Astrocyte of the cerebellum (primary cell): Measurements from ENCODE around the gene TMF1.
A peak's percentile ranks its signal among the peaks of the same experiment; 100 is the strongest.

Experiments
- DNase-seq: peaks from one replicate; pipeline ENCODE4 v3.0.0-alpha.2; 2011; ENCODE audit warnings: low read depth
- H3K4me3 ChIP-seq: 2 replicates; pipeline ENCODE4 v1.5.1; 2011; ENCODE audit warnings: mild to moderate bottlenecking, low read depth, low read length, moderate library complexity
- CTCF ChIP-seq: IDR thresholded peaks from 2 replicates; pipeline ENCODE4 v1.5.1; 2012; ENCODE audit warnings: low read length, low read depth, moderate library complexity, mild to moderate bottlenecking; ENCODE audit errors: missing control alignments
- in situ Hi-C: cut with HindIII; loops from 2 replicates; pipeline ENCODE4 v1.10.0; 2017; ENCODE audit warnings: low sequenced_read_pairs

The TMF1 gene

DNA sequence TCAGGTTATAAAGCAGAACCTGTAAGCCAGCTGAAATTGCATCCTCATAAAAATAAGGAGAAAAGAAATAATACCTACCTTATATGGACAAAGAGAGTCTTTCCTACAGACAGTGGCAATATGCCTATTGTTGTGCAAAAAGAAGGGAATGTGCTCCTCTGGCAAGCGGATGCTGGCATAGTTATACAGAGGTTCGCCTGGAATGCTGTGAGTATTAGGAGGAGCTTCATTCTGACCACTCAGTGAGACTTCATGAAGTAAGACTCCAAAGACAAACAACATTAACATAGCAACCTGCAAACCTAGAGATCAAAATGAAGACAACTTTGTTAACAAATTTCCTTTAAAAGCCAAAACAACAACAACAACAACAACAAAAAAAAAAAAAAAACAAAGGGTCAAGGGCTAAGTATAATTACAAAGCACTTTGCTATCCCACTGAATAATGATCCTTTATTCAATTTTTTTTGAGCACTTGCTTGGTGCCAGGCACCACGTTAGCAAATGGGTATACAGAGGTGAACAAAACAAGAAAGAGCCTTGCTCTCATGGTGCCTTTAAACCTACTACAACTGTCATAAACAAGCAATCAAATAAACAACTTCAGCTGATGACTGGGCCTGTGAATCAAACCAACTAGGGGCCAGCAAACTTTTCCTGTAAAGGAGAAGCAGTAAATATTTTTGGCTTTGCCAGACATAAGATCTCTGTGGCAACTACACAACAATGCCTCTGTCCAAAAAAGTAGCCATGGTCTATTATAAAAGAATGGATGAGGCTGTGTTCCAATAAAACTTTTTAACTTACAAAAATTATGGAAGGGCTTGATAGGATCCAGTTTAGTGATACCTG, 42.3 kb downstream of the TMF1 start:
- no peak for TF ChIP-seq CTCF
- in situ Hi-C loops, result no loop called here
- no peak overlapping the region for H3K4me3 ChIP-seq
- peak; percentile 87 for DNase-seq

GRCh38 chr3:69008980-69009379, 43.2 kb downstream of the TMF1 start:
- no peak for DNase-seq
- in situ Hi-C loops, result no loop called here
- no peak for TF ChIP-seq CTCF
- no peak overlapping the region for H3K4me3 ChIP-seq

GRCh38 chr3:69005791-69006482, 46.2 kb downstream of the TMF1 start:
- in situ Hi-C loops, result no loop called here
- TF ChIP-seq CTCF, result no peak
- DNase-seq, result no peak
- H3K4me3 ChIP-seq, result no peak overlapping the region

DNA sequence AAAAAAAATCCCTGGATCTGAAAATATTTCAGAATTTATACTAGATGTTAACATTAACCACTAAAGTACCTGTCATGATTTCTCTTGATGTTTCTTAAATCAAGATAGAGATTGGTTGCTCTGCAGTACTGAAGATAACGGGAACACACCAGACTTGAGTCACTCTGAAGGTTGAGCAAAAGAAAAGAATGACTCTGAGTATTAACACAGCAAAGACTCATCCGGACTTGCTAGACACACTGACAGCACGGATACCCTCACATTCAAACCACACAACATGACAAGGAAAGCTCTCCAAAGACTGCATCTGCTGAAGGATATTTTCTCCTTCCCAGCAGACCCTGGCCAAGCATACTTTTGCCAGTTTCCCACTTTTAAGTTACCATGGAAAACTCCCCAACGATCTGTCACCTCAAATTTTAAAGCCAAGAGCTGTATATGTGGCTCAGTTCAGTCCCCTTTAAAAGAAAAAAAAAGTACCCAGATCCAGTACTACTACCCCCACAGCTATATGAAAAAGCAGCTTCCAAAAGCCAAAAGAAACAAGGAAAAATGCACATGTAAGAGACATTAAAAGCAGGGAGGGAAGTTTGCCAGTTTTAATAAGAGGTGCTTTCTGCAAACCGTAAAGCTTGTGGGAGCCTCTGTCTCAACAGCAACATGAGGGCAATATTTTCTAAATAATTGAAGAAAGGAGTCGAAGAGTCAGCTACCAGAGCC, 46.9 kb downstream of the TMF1 start:
- in situ Hi-C loops, result no loop called here
- no peak for TF ChIP-seq CTCF
- no peak overlapping the region for H3K4me3 ChIP-seq
- no peak for DNase-seq

GRCh38 chr3:69004138-69004537, 48.0 kb downstream of the TMF1 start:
- in situ Hi-C loops, result no loop called here
- H3K4me3 ChIP-seq, result no peak overlapping the region
- no peak for TF ChIP-seq CTCF
- DNase-seq, result no peak

DNA sequence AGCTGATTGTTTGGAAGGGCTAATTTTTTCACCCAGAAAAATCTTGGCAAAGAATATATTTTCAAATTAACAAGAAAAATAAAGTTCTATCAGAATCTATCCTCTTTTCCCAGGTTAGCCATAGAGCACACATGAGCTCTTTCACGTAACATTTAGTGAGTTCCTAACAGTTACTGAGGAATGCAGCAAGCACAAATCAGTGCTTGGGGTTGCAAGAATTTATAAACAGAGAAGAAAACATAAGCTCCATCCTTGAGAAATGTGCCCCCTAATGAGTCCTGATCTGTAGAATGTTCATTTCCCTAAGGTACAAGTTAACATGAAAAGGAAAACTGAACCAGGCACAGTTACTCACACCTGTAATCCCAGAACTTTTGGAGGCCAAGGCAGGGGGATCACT, 52.5 kb downstream of the TMF1 start:
- no peak for TF ChIP-seq CTCF
- no peak for DNase-seq
- in situ Hi-C loops, result no loop called here
- no peak overlapping the region for H3K4me3 ChIP-seq
